NCI-H2107 treated with DMSO at 0.1 percent for 48 hours (cell line): Measurements from ENCODE around the gene ASGR1.

Experiments
- DNase-seq: peaks from one replicate; lab custom pipeline; 2025; ENCODE audit not compliant: unreplicated experiment; lab: John Stamatoyannopoulos, UW

Gene ASGR1, protein sequence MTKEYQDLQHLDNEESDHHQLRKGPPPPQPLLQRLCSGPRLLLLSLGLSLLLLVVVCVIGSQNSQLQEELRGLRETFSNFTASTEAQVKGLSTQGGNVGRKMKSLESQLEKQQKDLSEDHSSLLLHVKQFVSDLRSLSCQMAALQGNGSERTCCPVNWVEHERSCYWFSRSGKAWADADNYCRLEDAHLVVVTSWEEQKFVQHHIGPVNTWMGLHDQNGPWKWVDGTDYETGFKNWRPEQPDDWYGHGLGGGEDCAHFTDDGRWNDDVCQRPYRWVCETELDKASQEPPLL

DNA sequence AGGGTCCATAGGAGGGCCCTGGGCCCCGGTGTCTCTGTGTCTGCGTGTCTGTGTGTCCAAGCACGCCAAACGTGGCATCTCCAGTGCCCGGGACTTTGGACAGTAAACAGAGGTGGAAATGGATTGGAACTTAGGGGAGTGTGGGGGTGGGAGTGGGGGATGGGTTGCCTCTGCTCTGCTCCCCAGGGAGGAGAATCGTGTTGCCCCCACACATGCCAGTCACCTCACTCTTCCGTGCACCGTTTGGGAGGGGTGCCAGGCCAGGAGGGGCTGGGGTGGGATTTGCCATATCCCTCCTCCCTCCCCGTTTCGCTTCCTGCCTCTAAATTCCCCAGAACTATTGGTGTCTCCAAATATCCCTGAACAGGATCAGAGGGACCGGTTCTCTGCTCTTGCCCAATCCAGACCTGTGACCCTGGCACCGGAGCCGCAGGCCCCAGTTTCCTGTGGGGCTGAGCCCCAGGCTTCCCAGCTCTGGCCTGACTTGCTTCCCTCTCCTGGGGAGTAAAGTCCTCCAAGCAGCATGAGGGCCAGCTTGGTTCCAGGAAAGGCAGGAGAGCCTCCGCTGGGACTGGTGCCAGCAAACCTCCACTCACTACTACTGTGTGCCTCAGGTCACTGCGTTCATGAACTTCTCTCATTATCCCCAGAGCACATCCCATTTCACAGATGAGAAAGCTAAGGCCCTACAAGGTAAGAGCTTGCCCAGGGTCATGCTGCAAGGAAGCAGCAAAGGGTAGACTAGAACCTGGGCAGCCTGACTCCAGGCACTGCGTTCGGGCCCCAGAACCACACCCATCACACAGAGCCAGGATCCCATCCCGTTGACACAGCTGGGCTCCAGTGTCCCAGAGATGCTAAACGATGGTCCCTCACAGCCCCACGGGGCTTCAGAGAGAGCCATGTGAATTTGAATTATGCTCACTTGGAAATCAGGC, at the start of gene ASGR1:
Gene ASGR1 (minus strand): TSS at position 54 of the 938 bp plus-strand sequence. CDS start 807 bp downstream, outside the sequence.
- DNase-seq: no peak

DNA sequence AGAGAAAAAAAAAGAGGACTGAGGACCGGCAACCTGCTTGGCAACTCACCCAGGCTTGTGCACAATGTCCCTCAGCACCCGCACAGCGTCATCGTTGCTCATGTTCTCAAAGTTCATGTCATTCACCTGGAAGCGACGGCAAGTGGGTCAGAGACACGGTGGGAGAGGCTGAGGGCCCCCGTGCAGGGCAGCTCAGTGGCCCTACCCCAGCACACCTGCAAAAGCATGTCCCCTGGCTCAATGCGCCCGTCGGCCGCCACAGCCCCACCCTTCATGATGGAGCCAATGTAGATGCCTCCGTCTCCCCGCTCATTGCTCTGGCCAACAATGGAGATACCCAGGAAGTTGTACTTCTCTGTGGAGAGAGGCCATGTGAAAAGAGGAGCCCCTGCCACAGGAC, 49.8 kb upstream of the ASGR1 start:
- no peak for DNase-seq

DNA sequence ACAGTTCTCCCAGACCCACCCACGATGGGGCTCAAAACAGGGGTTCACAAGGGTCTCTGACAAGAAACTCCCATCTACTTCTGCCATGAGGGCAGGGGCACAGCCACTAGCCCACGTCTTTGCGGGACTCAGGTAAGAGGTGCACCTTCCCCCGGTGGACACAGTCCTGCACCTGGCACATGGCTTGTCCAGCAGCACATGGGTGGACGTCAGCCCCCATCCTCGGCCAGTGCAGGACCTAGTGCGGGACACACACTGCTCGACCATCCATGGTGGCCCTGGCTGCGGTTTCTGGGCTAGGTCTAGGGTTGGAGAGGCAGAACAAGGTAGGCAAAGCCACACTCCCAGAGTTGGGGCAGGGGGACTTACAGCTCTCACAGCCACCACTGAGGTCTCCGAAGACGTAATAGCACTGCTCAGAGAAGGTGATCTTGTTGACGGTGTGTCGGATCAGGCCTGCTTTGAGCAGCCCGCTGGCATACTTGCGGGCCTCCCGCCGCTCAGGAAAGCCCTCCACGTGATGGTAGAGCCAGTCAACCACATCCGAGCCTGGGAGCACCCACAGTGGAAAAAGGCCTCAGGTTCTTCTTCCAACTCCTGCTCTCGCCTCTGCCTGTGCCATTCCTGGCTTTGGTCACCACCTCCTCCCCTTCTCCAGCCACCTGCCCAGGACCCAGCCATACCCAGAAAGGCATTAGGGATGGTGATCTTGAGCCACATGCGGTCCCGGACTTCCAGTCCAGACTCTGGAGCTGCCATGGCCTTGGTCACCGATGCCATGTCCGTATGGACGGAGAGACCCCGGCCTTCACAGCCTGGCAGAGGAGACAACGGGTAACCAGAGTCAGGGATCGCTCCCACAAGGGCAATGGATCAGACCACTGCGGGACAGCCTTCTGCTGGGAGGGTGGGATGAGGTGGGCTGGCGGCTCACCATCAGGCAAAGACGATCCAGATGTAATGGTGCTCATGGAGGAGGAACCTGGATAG, 47.8 kb upstream of the ASGR1 start:
- DNase-seq: no peak

DNA sequence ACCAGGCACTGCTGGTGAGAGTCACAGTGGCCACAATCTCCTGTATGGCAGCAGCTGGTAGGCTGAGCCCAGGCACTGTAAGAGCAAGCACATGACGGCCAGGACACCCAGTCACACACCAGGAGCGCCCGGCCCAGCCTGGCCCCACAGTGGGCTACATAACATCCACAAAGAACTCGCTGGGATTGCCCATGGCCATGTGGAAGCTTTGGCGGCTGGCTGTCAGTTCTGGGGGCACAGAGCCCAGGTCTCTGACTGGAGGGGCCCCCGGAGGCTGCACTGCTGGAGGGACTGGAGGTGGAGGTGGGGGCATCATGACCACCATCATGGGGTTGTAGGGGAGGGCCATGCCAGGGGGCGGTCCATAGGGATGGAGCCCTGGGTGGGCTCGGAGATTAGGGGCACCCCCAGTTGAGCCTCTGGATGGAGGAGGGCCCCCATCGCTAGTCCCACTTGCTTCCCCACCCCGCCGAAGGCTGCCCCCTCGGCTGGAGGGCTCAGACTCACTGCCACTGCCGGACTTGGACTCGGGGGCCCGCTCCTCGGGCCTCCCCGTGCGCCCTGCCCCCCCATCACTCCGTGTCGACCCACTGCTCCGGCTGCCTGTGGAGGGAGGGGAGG, 46.7 kb upstream of the ASGR1 start:
- no peak for DNase-seq

DNA sequence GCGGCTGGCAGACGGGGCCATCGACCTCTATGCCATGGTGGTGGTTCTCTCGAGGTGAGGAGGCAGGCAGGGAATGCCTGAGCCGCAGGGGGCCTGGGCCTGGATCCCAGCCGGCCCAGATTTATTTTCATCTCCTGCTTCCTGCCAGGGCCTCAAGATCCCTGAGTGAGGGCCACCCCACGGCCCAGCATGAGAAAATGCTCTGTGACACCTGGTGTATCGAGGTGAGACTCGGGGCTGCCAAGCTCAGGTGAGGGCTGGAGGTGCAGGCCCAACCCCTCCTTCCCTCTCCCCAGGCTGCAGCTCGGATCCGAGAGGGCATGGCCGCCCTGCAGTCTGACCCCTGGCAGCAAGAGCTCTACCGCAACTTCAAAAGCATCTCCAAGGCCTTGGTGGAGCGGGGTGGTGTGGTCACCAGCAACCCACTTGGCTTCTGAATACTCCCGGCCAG, 45.5 kb upstream of the ASGR1 start:
- DNase-seq: no peak

DNA sequence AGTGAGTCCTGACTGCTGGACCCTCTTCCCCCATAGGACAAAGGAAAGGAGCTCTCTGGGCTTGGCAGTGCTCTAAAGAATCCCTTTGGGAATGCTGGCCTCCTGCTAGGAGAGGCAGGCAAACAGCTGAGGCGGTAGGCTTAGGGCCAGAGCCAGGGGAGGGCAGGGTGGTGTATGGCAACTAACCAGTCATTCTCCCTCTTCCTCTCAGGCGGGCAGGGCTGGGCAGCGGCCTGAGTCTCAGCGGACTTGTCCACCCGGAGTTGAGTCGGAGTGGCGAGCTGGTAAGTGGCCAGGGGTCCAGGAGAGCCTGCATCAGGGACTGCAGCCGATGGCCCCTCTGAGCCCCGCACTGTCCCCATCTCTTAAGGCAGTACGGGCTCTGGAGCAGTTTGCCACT, 44.9 kb upstream of the ASGR1 start:
- DNase-seq: no peak

DNA sequence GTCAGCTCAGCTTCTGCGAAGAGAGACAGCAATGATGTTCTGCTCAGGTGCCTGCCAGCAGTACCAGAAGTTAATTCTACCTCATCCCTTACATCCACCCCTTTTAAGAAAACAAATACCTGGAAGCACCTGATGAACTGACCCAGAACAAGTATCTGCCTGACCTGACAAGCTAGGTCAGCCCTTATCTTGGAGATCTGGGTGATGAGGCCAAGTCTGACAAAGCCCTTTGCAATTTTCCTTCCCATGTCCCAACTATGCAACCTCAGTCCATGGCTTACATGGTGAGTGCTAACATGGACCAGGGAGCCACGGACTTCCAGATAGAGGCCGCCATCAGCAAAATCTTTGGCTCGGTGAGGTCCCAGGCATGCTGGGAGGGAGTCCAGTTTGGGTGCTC, 44.2 kb upstream of the ASGR1 start:
- DNase-seq: no peak

DNA sequence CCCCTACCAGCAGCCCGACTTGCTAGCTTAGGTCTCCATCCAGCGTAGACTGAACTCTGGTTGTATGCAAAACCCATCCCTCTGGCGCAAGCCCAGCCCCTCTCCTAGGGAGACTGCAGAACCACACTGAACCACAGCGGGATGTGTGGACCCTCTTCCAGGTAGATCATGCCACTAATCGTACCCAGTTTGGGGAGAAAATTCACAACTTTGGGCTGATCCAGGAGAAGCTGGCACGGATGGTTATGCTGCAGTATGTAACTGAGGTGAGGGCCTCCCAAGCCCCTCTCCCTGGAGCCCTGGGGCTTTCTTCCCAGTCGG, 43.8 kb upstream of the ASGR1 start:
- DNase-seq: no peak

DNA sequence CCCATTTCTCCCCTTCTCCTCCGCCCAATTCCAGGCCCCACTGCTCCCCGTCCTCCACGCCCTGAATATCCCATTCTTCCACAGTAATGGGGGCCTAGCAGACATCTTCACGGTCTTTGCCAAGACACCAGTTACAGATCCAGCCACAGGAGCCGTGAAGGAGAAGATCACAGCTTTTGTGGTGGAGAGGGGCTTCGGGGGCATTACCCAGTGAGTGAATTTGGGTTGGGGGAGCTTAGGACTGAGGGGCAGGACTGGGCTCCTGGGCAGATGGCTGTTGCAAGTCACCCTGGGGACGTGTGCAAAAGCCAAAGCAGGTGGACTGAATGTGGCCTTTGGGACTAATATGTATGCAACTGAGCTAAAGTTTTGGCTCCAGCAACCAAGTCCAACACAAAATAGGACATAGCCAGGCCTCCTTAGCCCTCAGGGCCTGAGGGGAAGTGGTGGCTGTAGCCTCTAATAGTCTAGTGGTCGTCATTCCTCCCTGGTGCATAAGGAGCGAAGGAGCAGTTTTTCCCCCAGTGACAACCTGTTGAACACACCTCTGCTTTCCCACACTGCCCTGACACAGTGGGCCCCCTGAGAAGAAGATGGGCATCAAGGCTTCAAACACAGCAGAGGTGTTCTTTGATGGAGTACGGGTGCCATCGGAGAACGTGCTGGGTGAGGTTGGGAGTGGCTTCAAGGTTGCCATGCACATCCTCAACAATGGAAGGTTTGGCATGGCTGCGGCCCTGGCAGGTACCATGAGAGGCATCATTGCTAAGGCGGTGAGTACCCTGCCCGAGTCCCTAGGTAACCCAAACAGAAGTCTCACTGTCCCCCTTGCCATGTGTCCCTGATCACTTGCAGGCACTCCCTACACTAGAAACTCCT, 43.2 kb upstream of the ASGR1 start:
- DNase-seq: no peak

DNA sequence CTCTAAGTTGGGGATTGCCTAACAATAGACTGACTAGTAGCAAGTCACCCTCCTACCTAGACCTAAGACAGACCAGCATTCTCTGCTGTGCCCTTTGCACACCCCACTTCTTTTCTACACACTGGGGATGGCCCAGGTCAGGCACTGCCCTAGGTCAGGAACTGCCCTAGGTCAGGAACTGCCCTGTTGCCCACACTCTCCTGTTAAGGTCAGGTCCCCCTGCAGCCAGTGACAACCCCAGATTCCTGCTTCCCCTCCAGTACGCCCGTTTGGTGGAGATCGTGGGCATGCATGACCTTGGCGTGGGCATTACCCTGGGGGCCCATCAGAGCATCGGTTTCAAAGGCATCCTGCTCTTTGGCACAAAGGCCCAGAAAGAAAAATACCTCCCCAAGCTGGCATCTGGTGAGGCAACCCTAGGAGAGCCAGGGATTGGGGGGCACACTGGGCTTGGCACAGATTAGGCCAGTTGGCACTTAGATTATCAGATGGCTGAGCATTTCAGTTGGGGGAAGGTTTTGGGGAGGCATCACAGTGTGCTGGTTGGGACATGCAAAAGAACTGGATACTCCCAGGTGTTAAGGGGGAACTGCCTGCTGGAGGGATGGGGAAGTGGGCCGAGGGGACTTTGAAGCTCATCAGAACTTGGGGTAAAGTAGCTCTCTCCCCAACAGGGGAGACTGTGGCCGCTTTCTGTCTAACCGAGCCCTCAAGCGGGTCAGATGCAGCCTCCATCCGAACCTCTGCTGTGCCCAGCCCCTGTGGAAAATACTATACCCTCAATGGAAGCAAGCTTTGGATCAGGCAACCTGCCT, 42.3 kb upstream of the ASGR1 start:
- no peak for DNase-seq

DNA sequence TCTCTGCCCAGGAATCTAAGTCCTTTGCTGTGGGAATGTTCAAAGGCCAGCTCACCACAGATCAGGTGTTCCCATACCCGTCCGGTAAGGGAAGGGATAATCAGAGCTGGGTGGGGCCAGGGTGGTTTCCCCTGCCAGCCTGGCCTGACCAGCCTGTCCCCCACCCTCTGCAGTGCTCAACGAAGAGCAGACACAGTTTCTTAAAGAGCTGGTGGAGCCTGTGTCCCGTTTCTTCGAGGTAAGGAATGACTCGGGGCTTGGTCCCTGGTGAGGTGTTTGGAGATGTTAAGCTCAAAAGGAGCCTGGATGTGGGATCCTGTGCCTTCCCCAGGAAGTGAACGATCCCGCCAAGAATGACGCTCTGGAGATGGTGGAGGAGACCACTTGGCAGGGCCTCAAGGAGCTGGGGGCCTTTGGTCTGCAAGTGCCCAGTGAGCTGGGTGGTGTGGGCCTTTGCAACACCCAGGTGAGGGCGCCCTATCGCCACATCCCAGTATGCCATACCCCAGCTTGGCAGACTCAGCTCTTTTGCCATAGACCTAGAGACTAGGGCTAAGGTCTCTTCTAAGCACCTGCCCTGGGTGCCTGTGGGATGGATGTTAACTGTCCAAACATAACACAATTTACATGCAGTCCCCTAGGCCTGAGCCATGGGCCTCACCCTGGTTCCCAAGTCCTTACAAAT, 41.6 kb upstream of the ASGR1 start:
- no peak for DNase-seq

DNA sequence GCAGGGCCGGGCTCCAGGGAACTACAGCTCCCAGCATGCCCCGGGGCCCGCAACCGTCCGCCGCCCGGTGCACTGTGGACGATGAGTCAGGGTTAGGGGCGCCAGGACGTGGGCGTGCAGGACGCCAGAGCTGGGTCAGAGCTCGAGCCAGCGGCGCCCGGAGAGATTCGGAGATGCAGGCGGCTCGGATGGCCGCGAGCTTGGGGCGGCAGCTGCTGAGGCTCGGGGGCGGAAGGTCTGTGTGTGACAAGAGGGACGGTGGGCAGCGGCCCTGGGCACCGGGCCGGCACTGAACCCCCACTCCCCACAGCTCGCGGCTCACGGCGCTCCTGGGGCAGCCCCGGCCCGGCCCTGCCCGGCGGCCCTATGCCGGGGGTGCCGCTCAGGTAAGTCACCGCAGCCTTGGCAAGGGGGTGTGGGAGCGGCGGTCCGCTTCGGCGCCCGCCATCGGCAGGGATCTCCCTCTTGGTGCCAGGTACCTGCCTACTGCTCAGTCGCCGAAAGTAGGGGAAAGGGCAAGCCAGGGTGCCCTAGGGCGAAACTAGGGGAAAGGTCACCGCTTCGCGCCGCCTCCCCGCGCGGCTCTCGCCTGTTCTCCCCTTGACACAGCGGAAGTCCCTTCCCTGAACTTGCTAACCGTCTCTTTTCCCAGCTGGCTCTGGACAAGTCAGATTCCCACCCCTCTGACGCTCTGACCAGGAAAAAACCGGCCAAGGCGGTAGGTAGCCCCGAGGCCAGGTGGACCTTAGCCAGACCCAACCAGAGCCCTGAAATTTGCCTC, 40.8 kb upstream of the ASGR1 start, which contains the start of the genes ACADVL and DLG4:
Gene ACADVL (plus strand): TSS at position 127 of the 781 bp plus-strand sequence. CDS start 47 bp downstream, at position 174.
Gene DLG4 (minus strand): TSS at position 25 of the 781 bp plus-strand sequence.
- no peak for DNase-seq

DNA sequence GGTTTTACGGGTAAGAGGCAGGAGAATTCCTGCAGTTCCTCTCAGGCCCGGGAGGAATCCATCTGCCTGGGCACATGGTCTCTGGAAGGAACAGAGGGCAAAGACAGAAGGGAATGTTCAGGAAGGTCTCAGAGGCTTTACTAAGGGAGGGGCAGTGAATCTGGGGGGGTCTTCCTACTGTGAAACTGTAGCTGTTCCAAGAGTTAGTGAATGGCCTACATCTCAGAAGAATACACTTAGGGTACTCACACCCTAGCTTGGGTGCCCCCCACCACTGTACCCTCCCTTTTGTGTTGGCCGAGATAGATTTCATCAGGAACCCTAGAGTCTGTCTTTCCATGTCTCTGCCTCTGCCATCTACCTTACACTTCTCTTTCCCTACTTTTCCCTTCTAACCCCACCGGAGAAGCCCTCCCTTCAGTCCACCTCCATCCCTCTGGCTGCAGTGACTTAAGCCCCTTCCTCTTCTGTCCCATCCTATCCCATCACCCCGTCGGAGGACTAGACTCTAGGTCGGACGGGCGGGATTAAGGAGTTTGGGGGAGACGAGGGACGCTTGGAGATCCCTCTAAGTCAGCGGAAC, 40.1 kb upstream of the ASGR1 start:
- no peak for DNase-seq

DNA sequence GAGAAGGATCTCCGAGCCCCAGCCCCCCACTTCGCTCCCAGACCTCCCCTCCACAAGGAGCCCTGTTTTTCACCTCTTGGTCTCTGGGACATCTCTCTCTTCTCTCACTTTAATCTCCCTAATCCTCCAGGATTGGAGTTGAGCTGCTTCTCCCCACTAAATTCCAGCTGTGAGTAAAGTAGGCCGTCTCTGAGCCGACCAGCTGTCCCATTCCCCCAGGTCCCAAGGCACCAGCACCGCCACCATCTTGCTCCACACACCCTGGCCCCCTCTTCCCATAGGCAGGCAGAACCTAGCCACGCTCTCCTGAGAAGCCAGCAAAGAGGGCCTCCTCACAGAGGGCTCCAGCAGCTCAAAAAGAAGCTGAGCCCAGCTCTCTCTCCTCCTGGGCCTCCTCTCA, 39.6 kb upstream of the ASGR1 start:
- DNase-seq: no peak

DNA sequence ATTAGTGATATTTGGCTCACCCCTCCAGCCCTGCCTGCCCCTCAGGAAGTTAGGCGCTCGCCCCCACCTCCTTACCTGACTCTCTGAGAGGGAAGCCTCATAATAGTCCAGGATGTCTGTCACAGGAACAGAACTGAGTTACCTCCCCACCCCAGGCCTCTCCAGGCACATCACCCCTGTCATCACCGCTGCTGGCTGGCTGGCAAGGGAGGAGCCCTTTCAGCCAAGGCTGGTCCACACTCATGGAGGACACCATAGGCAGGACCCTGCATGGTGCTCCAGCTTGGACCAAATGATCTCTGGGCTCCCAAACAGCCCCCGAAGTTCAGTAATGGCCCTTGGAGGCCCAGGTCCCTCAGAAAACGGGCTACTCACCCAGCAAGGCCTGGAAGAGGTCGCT, 39.0 kb upstream of the ASGR1 start:
- DNase-seq: no peak

DNA sequence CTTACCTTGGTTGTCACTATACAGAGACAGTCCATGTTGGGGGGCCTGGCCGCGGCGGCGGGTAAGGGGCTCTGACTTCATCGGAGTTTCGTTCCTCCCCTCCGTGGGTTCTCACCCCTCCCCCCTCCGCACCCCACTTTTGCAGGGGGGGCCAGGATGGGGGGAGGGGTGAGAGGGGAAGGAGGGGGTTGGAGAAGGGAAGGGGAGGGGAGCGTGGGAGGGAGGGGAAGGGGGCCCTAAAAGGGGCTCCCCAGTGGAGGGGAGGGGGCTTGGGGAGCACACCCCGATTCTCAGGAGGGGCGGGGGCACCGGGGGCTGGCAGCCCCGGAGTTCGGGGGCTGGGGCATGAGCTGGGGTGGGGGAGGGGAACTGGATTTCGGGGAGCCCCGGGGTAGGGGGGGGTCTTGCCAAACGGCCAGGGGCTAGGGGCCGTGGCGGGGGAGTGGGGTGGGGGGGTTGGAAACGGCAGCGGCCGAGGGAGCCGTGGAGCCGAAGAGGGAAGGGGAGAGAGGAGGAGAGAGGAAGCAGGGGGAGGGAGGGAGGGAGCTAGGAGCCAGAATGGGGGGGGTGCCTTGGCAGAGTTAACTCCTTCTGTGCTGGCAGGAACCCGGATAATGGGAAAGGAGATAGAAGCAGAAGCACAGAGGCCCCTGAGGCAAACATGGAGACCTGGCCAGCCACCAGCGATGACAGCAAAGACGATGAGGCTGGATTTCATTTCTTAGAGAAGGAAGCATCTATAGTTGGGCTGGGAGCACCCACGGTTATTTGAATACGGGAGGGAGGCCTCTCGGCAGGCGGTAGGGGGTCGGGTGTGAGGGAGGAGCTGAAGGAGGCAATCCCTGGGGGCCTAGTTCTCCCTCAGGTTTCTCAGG, 38.2 kb upstream of the ASGR1 start:
- no peak for DNase-seq
